ENCODE measurements around the gene ERMARD. TPM values are rescaled to one million over a fixed set of nuclear protein-coding genes. Genes with fewer than 3 reads are reported as not detected.

Gene ERMARD
- total RNA-seq, 3 donors from 2014 or later (not counting 1 experiment from before 2014, with no cell fraction given): 33.9 to 42.2 (median 36.4) TPM

DNA sequence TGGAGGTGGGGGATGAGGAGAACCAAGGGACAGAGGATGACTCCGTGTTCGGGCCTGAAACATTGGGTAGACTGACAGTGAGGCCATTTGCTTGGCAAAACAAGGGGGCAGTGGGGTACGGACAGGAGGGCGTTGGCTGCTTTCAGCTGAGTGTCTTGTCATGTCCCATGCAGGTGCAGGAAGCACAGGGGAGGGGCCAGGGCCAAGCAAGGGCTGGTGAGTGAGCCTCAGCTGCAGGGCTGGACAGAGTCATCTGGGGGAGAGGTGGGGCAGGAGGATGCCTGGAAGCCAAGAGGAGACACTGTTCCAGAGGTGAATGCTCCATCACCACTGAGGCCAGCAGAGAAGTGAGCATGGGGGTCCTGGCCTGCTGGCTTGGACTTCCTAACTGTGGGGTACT is 78.4 kb downstream of the ERMARD start:
- Mint-ChIP-seq H3K27me3 (ENCODE audit: low read depth in 2 of 2) (peaks cover 51 to 68% of the 10 kb centered on the region in 2 donors), H3K4me3 (no peak overlapping the region), H3K36me3 (peaks cover 7% of the 10 kb centered on the region), H3K9me3 (no peaks in the 10 kb centered on the region), H3K27ac (no peak overlapping the region), H3K4me1 (peaks cover 11 to 17% of the 10 kb centered on the region in 2 donors)
- DNase-seq (no peak), ATAC-seq (no peak)
- H3K9me3 ChIP-seq (ENCODE audit: control insufficient read depth, insufficient read depth, low read length): no peaks in the 10 kb centered on the region
- no peak for TF ChIP-seq CTCF (IDR thresholded peaks at IDR 0.05)
- intact Hi-C loops (cut with micrococcal nuclease): no loop called here
- 82% methylated on average over 4 of the region's 4 CpGs for WGBS (ENCODE audit: insufficient coverage)
- H3K36me3 ChIP-seq (ENCODE audit: control insufficient read depth, insufficient read depth, low read length): no peaks in the 10 kb centered on the region
- H3K27me3 ChIP-seq (ENCODE audit: control insufficient read depth, insufficient read depth, low read length): peaks cover 9% of the 10 kb centered on the region
- peaks cover 7% of the 10 kb centered on the region for H3K4me1 ChIP-seq (ENCODE audit: control insufficient read depth, insufficient read depth, low read length)
- H3K27ac ChIP-seq (ENCODE audit: low read length): no peak overlapping the region
- H3K4me3 ChIP-seq (ENCODE audit: low read length): no peak overlapping the region

GRCh38 chr6:169830876-169831275 is 79.5 kb downstream of the ERMARD start:
- Mint-ChIP-seq H3K4me3 (no peak overlapping the region), H3K36me3 (peaks cover 7% of the 10 kb centered on the region), H3K4me1 (peaks cover 11 to 17% of the 10 kb centered on the region in 2 donors), H3K27me3 (ENCODE audit: low read depth in 2 of 2) (peaks cover 53 to 70% of the 10 kb centered on the region in 2 donors), H3K27ac (no peak overlapping the region), H3K9me3 (no peaks in the 10 kb centered on the region)
- Histone ChIP-seq H3K9me3 (ENCODE audit: control insufficient read depth, insufficient read depth, low read length) (no peaks in the 10 kb centered on the region), H3K4me3 (ENCODE audit: low read length) (no peak overlapping the region), H3K36me3 (ENCODE audit: control insufficient read depth, insufficient read depth, low read length) (no peaks in the 10 kb centered on the region), H3K27ac (ENCODE audit: low read length) (no peak overlapping the region), H3K27me3 (ENCODE audit: control insufficient read depth, insufficient read depth, low read length) (peaks cover 9% of the 10 kb centered on the region), H3K4me1 (ENCODE audit: control insufficient read depth, insufficient read depth, low read length) (peaks cover 7% of the 10 kb centered on the region)
- TF ChIP-seq CTCF (IDR thresholded peaks at IDR 0.05): no peak
- WGBS (ENCODE audit: insufficient coverage): 91% methylated on average over 12 of the region's 12 CpGs
- DNase-seq: no peak
- intact Hi-C loops (cut with micrococcal nuclease): loop anchor here (1.0 kb wide), 2 partner anchors 686 to 698 kb away; no protein-coding TSS in a partner anchor
- no peak for ATAC-seq

Other genes with a start within 250 kb of the ERMARD start
- gene WDR27, start 49.6 kb upstream of the ERMARD start, total RNA-seq: 10 to 100 TPM; 12.7 to 31.0 (median 25.3) TPM
- gene C6orf120, start 49.5 kb upstream of the ERMARD start, total RNA-seq: 10 to 100 TPM; 13.9 to 17.3 (median 16.6) TPM
- gene PHF10, start 27.1 kb upstream of the ERMARD start, total RNA-seq: 10 to 100 TPM; 46.5 to 56.5 (median 53.6) TPM
- gene DYNLT2, start 50 bp upstream of the ERMARD start, total RNA-seq: 1 to 10 TPM; 4.0 to 6.8 (median 5.3) TPM

All from natural killer cell (primary cell).